ENCODE measurements around the gene MMP3. TPM values are rescaled to one million over a fixed set of nuclear protein-coding genes. Genes with fewer than 3 reads are reported as not detected.

MMP3 gene
- total and polyA plus RNA-seq, 4 donors, result 1.1 to 1.4 TPM; not detected in 2

DNA sequence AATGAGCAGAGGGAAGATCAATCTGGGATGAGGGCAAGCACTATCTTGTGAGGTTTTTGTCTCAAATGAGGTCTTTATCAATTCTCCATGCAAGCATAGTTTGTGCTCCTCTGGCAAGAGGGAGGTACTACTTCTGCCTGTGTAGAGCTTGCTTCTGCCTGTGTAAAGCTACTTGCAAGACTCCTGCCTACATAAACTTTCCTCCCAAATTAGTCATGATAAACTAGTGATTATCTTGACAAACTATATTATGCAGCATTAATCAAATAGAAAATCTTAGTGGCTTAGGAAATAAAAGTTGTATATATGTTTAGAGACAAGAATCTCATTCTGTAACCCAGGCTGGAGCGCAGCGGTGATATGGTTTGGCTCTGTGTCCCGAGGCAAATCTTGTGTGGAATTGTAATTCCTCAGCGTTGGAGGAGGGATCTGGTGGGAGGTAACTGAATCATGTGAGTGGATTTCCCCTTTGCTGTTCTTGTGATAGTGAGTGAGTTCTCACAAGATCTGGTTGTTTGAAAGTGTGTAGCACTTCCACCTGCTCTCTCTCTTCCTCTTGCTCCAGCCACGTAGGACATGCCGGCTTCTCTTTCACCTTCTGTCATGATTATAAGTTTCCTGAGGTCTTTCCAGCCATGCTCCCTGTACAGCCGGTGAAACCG lies 54.9 kb downstream of the MMP3 start:
- 65 to 70% methylated on average over 8 of the region's 8 CpGs for WGBS, 2 donors
- no peaks in the 10 kb centered on the region for H3K9me3 ChIP-seq (ENCODE audit: control insufficient read depth, low read length)
- H3K27me3 ChIP-seq (ENCODE audit: control insufficient read depth in 1 of 2, insufficient read depth in 2 of 2, low read length in 1 of 2), result peaks cover 0 to 3% of the 10 kb centered on the region in 2 donors
- no peak for DNase-seq
- H3K27ac ChIP-seq (ENCODE audit: low read depth in 1 of 2, low read length in 2 of 2), result no peak overlapping the region
- ATAC-seq (ENCODE audit: low FRiP score), result no peak
- intact Hi-C loops (cut with DNase I), result no loop called here
- no peak overlapping the region for H3K4me3 ChIP-seq (ENCODE audit: low read length in 2 of 2)
- no peaks in the 10 kb centered on the region for H3K36me3 ChIP-seq (ENCODE audit: control insufficient read depth in 1 of 2, insufficient read depth in 2 of 2, low read length in 1 of 2)
- H3K4me1 ChIP-seq (ENCODE audit: control insufficient read depth in 1 of 2, insufficient read depth in 2 of 2, low read length in 2 of 2), result no peaks in the 10 kb centered on the region

Other genes with a start within 250 kb of the MMP3 start
- not detected for gene MMP20, start 218.3 kb downstream of the MMP3 start, total RNA-seq
- gene MMP20, start 218.3 kb downstream of the MMP3 start, polyA plus RNA-seq, result not detected
- gene MMP27, start 137.8 kb downstream of the MMP3 start, total RNA-seq, result not detected
- gene MMP27, start 137.8 kb downstream of the MMP3 start, polyA plus RNA-seq, result under 1 TPM in 1 of 2 donors, not detected in 1; 0.50 TPM
- gene MMP8, start 118.7 kb downstream of the MMP3 start, total RNA-seq, result under 1 TPM; 0.42 to 0.60 TPM
- under 1 TPM in 1 of 2 donors, not detected in 1; 0.03 TPM for gene MMP8, start 118.7 kb downstream of the MMP3 start, polyA plus RNA-seq
- not detected for gene MMP10, start 63.0 kb downstream of the MMP3 start, total RNA-seq
- gene MMP10, start 63.0 kb downstream of the MMP3 start, polyA plus RNA-seq, result under 1 TPM in 1 of 2 donors, not detected in 1; 0.38 TPM
- gene MMP1, start 45.4 kb downstream of the MMP3 start, total RNA-seq, result under 1 TPM in 1 of 2 donors, not detected in 1; 0.52 TPM
- gene MMP1, start 45.4 kb downstream of the MMP3 start, polyA plus RNA-seq, result under 1 TPM in 1 of 2 donors, not detected in 1; 0.10 TPM
- gene MMP12, start 31.4 kb upstream of the MMP3 start, total RNA-seq, result 1 to 10 TPM in 1 of 2 donors, under 1 TPM in 1; 0.23 to 1.4 TPM
- under 1 TPM in 1 of 2 donors, not detected in 1; 0.75 TPM for gene MMP12, start 31.4 kb upstream of the MMP3 start, polyA plus RNA-seq
- gene MMP13, start 112.1 kb upstream of the MMP3 start, total RNA-seq, result not detected
- gene MMP13, start 112.1 kb upstream of the MMP3 start, polyA plus RNA-seq, result under 1 TPM in 1 of 2 donors, not detected in 1; 0.05 TPM
- 10 to 100 TPM; 18.1 to 20.0 TPM for gene DCUN1D5, start 248.6 kb upstream of the MMP3 start, total RNA-seq
- 10 to 100 TPM; 10.5 to 14.7 TPM for gene DCUN1D5, start 248.6 kb upstream of the MMP3 start, polyA plus RNA-seq